Left colon (tissue), 2 donors: ENCODE results near the gene SCFD2. TPM values are rescaled to one million over a fixed set of nuclear protein-coding genes. Genes with fewer than 3 reads are reported as not detected.
"Not testable (repeated sequence)": the region's sequence is repeated elsewhere in the genome, so short reads cannot be mapped to it uniquely, and the experiment has no call there.

Experiments used
- ATAC-seq: fragments of 200-7000 bp; cut with Tn5 transposase; one replicate; pipeline ENCODE4 v1.9.1; 2020; ENCODE audit warnings: mild to moderate bottlenecking, moderate library complexity
- DNase-seq, 2 donors: peaks; one replicate each; pipeline ENCODE4 v3.0.0-alpha.2; 2020
- intact Hi-C, 2 donors: fragments of 100-400 bp; cut with DNase I in 1 of 2; cut with micrococcal nuclease in 1 of 2; formaldehyde crosslinking; loops; one replicate each; pipeline versions ENCODE4 v1.11.2 to v1.14.0; 2022; cut with DNase I, micrococcal nuclease
- total RNA-seq, 2 donors: library from RNA; stranded (reverse); fragmentation: NEBNext Ultra II Directional; extraction: Animal tissue kit (Norgen Biotek cat#: 25700); gene quantifications; one replicate each; pipeline ENCODE4 v1.2.1, GENCODE V29; 2021
- donor health status: DM: no; HTN: no; CAD: no.
- donor health status: DM: yes; HTN: yes; CAD: no.

SCFD2 gene
- total RNA-seq, 2 donors from 2014 or later, result 11.1 to 15.8 TPM

DNA sequence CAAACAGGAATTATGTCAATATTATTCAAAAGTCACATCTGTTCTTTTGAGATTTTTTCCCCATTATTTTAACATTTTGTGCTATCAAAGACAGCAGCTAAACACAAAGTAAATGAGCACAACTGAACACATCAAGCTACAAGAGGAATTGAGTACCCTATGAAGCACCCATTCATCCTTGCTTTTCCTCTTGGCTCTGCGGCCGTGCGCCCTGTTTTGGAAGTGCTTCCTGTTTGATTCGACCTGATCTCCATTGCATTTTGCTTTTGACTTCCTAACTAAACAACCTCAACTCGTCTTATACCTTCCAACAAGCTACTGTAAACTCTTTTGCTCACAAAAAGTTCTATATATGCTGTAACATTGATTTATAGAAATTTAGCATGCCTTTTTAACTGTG is 85.0 kb downstream of the SCFD2 start:
- DNase-seq (no peak), ATAC-seq (no peak)
- intact Hi-C loops, result no loop called here

DNA sequence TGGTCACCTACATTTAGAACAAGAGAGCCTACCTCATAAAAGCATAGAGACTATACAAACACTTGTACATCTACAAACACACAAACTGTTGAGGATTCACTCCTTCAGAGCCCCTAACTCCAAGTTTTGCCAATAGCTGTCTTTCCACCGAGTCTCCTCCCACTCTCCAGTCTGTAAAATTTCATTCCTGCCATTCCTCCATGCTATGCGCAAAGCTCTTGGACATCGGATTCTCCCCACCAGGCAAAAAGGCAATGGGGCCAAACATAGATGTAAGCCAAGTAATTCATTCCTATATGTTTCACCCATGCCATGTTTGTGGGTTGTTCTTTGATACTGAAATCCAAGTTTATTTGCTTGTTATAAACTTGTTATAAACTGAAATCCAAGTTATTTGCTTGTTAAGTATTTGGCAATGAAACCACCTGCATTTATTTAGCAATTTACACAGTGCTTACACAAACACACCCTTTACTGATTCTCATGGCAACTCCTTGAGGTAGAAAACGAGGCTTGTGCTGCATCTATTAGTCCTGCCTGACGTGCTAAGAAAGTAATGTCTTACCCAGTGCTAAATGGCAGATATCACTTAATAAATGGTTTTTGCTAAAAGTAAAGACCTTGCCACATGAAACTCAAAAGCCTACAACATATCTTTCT is 91.1 kb downstream of the SCFD2 start:
- DNase-seq (no peak), ATAC-seq (no peak)
- intact Hi-C loops, result no loop called here

DNA sequence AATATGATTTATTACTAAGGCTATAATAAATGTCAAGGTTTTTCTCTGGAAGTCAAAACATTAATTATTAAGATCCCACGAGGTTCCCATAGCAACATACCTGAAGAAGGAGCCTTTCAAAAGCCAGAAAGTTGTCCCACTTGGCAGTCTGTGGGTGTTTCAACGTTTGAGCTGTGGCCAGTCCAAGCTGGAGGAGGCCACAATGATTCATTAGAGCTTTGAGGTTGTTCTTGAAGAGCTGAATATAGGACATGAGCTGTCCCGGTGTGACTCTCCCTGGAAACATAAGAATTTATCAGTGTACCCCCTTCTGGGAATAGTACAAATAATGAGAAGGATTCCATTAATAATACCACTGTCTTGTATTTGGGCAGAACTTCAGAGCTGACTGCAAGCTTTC is 92.1 kb downstream of the SCFD2 start:
- intact Hi-C loops, result no loop called here
- no peak for ATAC-seq

DNA sequence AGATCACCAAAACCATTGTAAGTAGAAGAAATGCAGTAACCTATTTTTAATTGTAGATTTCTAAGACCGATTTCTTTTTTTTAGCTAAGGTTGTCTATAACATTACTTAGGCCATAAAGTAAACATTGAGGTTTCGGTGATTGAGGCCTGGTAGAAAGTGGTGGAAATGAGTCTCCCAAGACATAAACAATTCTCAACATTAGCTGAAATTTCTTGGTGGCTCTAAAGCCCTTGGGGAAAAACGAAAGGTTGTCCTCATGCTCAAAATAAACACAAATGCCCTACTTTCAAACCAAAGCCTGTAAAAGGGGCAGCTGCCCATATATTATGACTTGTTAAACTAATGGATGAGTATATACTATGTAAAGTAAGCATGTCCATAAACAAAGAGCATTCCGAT is 98.8 kb downstream of the SCFD2 start:
- ATAC-seq (no peak), DNase-seq (no peak)
- intact Hi-C loops, result no loop called here

More for the DNA sequence above, 92.1 kb downstream of the SCFD2 start:
- DNase-seq, result no peak

DNA sequence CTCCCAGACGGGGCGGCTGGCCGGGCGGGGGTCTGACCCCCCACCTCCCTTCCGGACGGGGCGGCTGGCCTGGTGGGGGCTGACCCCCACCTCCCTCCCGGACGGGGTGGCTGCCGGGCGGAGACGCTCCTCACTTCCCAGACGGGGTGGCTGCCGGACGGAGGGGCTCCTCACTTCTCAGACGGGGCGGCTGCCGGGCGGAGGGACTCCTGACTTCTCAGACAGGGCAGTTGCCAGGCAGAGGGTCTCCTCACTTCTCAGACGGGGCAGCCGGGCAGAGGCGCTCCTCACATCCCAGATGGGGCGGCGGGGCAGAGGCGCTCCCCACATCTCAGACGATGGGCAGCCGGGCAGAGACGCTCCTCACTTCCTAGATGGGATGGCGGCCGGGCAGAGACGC is 109.9 kb downstream of the SCFD2 start:
- ATAC-seq, intact Hi-C loops, DNase-seq: not testable (repeated sequence)

- no peak for DNase-seq
- no peak for ATAC-seq
- intact Hi-C loops, result no loop called here
These were observed 125.3 kb downstream of the SCFD2 start for GRCh38 chr4:53240573-53240972.

DNA sequence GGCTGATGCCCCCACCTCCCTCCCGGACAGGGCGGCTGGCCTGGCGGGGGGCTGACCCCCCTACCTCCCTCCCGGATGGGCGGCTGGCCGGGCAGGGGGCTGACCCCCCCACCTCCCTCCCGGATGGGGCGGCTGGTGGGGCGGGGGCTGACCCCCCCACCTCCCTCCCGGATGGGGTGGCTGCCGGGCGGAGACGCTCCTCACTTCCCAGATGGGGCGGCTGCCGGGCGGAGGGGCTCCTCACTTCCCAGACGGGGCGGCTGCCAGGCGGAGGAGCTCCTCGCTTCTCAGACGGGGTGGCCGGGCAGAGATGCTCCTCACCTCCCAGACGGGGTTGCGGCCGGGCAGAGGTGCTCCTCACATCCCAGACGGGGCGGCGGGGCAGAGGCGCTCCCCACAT is 127.5 kb downstream of the SCFD2 start:
- intact Hi-C loops, DNase-seq, ATAC-seq: not testable (repeated sequence)

- ATAC-seq, DNase-seq, intact Hi-C loops: not testable (repeated sequence)
These were observed 128.1 kb downstream of the SCFD2 start for GRCh38 chr4:53237811-53238210.

- intact Hi-C loops, ATAC-seq, DNase-seq: not testable (repeated sequence)
These were observed 129.2 kb downstream of the SCFD2 start for GRCh38 chr4:53236624-53237023.

- DNase-seq (no peak), ATAC-seq (no peak)
- intact Hi-C loops, result no loop called here
These were observed 130.3 kb downstream of the SCFD2 start for GRCh38 chr4:53235547-53235946.

- intact Hi-C loops, result no loop called here
- ATAC-seq, result no peak
These were observed 131.2 kb downstream of the SCFD2 start for GRCh38 chr4:53234669-53235068.

GRCh38 chr4:53234111-53234510 is 131.8 kb downstream of the SCFD2 start:
- DNase-seq, result no peak
- no peak for ATAC-seq
- intact Hi-C loops, result no loop called here

More at GRCh38 chr4:53234669-53235068, 131.2 kb downstream of the SCFD2 start:
- no peak for DNase-seq

GRCh38 chr4:53233114-53233795 is 132.6 kb downstream of the SCFD2 start:
- DNase-seq (no peak), ATAC-seq (no peak)
- intact Hi-C loops, result no loop called here

DNA sequence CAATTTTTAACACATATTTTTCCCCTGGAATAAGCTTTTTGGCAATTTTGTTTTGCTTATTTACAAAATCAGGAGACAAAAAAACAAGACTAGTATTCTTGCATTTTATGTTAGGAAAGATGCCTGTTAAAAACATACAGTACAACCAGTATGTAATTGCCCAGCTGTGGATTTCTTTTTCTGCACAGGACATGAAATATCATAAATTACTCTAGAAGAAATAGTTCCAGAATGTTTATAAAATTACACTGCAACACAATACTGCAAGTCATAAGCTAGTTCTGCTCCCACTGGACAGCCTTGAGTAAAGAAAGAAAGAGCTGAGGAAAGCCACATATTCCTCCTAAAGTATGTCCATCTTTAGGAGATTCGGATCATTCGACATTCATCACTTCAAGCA is 133.5 kb downstream of the SCFD2 start:
- DNase-seq, result no peak
- ATAC-seq, result no peak
- intact Hi-C loops, result no loop called here

- intact Hi-C loops, result no loop called here
- no peak for DNase-seq
- ATAC-seq, result no peak
These were observed 137.8 kb downstream of the SCFD2 start for GRCh38 chr4:53228036-53228435.

GRCh38 chr4:53227451-53227850 is 138.4 kb downstream of the SCFD2 start:
- DNase-seq (no peak), ATAC-seq (no peak)
- intact Hi-C loops, result no loop called here

- DNase-seq (no peak), ATAC-seq (no peak)
- intact Hi-C loops, result no loop called here
These were observed 143.9 kb downstream of the SCFD2 start for GRCh38 chr4:53221832-53222480.

GRCh38 chr4:53219148-53219547 is 146.7 kb downstream of the SCFD2 start:
- ATAC-seq, DNase-seq, intact Hi-C loops: not testable (repeated sequence)

DNA sequence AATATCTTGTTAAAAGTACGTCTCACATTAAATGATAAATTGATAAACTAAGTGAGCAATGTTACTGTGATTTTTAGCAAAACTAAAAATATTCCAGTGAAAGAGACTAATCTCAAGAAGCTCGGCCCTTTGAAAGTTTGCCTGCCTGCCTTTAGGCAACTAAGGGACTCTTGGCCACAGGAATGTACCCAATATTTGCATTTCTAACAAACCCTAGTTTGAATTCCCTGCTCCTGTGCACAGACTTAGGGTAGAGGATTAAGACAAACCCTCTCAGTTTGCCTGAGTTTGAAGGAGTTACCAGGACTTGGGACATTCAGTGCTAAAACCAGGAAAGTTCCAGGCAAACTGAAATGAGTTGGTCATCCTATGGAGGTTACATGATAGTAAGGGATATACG is 157.1 kb downstream of the SCFD2 start:
- intact Hi-C loops, result no loop called here
- DNase-seq (no peak), ATAC-seq (no peak)

DNA sequence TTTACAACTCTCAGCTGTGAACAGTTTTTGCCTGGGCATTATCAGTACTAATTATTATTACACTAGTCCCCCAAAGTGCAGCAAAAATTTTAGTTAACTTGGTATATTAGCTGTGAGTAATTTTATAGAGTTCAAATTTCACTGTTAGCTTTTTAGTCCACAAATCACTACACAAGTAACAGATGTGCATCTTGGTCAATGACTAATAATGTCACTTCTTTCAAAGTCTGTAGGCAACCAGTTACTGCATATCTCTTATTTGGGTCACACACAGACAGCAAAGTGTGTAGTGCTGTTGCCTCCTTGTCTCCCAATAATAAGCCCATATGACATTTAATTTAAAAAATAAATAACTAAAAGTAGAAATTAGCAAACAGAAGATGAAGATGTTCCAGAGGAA is 159.9 kb downstream of the SCFD2 start:
- DNase-seq, result no peak
- intact Hi-C loops, result no loop called here
- no peak for ATAC-seq
